Keratinocyte (primary cell): ENCODE data around the gene FICD. TPM values are rescaled to one million over a fixed set of nuclear protein-coding genes. Genes with fewer than 3 reads are reported as not detected.

ENCODE experiments used
- DNase-seq: peaks from one replicate; pipeline ENCODE4 v3.0.0-alpha.2; 2011; ENCODE audit warnings: low read depth, missing footprints, low spot score
- FAIRE-seq: peaks from 2 replicates; lab custom pipeline; 2011; peaks lifted over from hg19 to GRCh38; lab: Jason Lieb, UNC
- H2AFZ ChIP-seq: 2 replicates; pipeline ENCODE4 v1.6.0; 2012; ENCODE audit warnings: low read length, control low read depth, inconsistent platforms; ENCODE audit not compliant: control insufficient read depth
- H3K27ac ChIP-seq: 2 replicates; pipeline ENCODE4 v1.5.1; 2011; ENCODE audit warnings: low read length; ENCODE audit not compliant: control insufficient read depth, insufficient read depth
- H3K27me3 ChIP-seq: 3 replicates; pipeline ENCODE4 v1.6.0; 2011; ENCODE audit warnings: low read length; ENCODE audit not compliant: control insufficient read depth, insufficient read depth; ENCODE audit errors: extremely low read depth
- H3K36me3 ChIP-seq, 2 experiments: 2 replicates in 1 of 2; 3 replicates in 1 of 2; pipeline ENCODE4 v1.5.1; 2011; ENCODE audit warnings: low read length in 2 of 2, mild to moderate bottlenecking in 1 of 2; ENCODE audit not compliant: control insufficient read depth in 2 of 2, insufficient read depth in 2 of 2; ENCODE audit errors: extremely low read depth in 1 of 2
- H3K4me1 ChIP-seq: 3 replicates; pipeline ENCODE4 v1.5.1; 2011; ENCODE audit warnings: low read length; ENCODE audit not compliant: control insufficient read depth, insufficient read depth; ENCODE audit errors: extremely low read depth
- H3K4me2 ChIP-seq: 3 replicates; pipeline ENCODE4 v1.6.0; 2011; ENCODE audit warnings: low read depth, low read length; ENCODE audit not compliant: control insufficient read depth, insufficient read depth; ENCODE audit errors: extremely low read depth
- H3K4me3 ChIP-seq, 3 experiments: fragments of 200-600 bp in 1 of 3; sonication (generic) in 1 of 3; 2 replicates in 2 of 3; 3 replicates in 1 of 3; pipeline ENCODE4 v1.5.1; 2011 to 2016; ENCODE audit warnings: low read length in 3 of 3, mild to moderate bottlenecking in 3 of 3, control low read depth in 2 of 3, inconsistent platforms in 1 of 3, low read depth in 1 of 3, mixed read lengths in 1 of 3, mixed run types in 1 of 3, moderate library complexity in 1 of 3; ENCODE audit not compliant: control insufficient read depth in 2 of 3, insufficient read depth in 2 of 3; ENCODE audit errors: extremely low read depth in 1 of 3
- H3K79me2 ChIP-seq: 2 replicates; pipeline ENCODE4 v1.6.0; 2012; ENCODE audit warnings: low read length; ENCODE audit not compliant: control insufficient read depth, insufficient read depth
- H3K9ac ChIP-seq: 3 replicates; pipeline ENCODE4 v1.6.0; 2011; ENCODE audit warnings: low read length; ENCODE audit not compliant: control insufficient read depth, insufficient read depth; ENCODE audit errors: extremely low read depth
- H3K9me1 ChIP-seq: 3 replicates; pipeline ENCODE4 v1.6.0; 2011; ENCODE audit warnings: low read length; ENCODE audit not compliant: control insufficient read depth, insufficient read depth; ENCODE audit errors: extremely low read depth
- H3K9me3 ChIP-seq: 2 replicates; pipeline ENCODE4 v1.5.1; 2012; ENCODE audit warnings: low read depth, low read length; ENCODE audit not compliant: control insufficient read depth
- H4K20me1 ChIP-seq: 3 replicates; pipeline ENCODE4 v1.6.0; 2011; ENCODE audit warnings: low read length; ENCODE audit not compliant: control insufficient read depth, insufficient read depth; ENCODE audit errors: extremely low read depth
- CTCF ChIP-seq, 3 experiments: IDR thresholded peaks in 1 of 3; conservative IDR thresholded peaks in 1 of 3; optimal IDR thresholded peaks in 1 of 3; 2 replicates in 2 of 3; 3 replicates in 1 of 3; pipeline versions ENCODE3 to v1.5.1; 2011; ENCODE audit warnings: low read length in 3 of 3, mild to moderate bottlenecking in 3 of 3, moderate library complexity in 2 of 3, control low read depth in 1 of 3, inconsistent platforms in 1 of 3; ENCODE audit not compliant: insufficient read depth in 2 of 3; ENCODE audit errors: extremely low read depth in 1 of 3
- EZH2 ChIP-seq: IDR thresholded peaks from one replicate; pipeline ENCODE4 v1.6.1; 2012; ENCODE audit warnings: inconsistent platforms, mild to moderate bottlenecking, low read length, moderate library complexity
- dilution Hi-C: fragments of 300-500 bp; cut with MboI; formaldehyde crosslinking; loops from one replicate; pipeline ENCODE4 v1.7.0; 2020; ENCODE audit warnings: low sequenced_read_pairs; ENCODE audit not compliant: extremely low pct_ligation_motif_present
- polyA plus RNA-seq, 5 experiments: library from polyadenylated mRNA; depleted of rRNA in 3 of 5; stranded (reverse) in 3 of 5; stranded (forward) in 1 of 5; unstranded in 1 of 5; fragments of >200 nt; gene quantifications; 1 replicate in 1 of 5; 2 replicates in 3 of 5; 3 replicates in 1 of 5; pipeline versions ENCODE4 v1.2.1 to v1.2.3, GENCODE V29; 2011 to 2012; ENCODE audit warnings: missing spikeins in 2 of 5, low read depth in 1 of 5, low replicate concordance in 1 of 5

Gene FICD
- polyA plus RNA-seq, 1 donor (not counting 4 experiments of a cell fraction or from before 2014, with no cell fraction given), result 0.47 TPM

- H3K9ac ChIP-seq, result peak overlapping the region; percentile 93
- DNase-seq (no peak), FAIRE-seq (no peak)
- dilution Hi-C loops, result no loop called here
- peak overlapping the region in 1 of 3 experiments; percentile 91 for H3K4me3 ChIP-seq
- no peak overlapping the region for H2AFZ ChIP-seq
- no peaks in the 10 kb centered on the region for H3K9me3 ChIP-seq
- H3K79me2 ChIP-seq, result peaks cover 32% of the 10 kb centered on the region
- H3K27me3 ChIP-seq, result no peaks in the 10 kb centered on the region
- peak overlapping the region; percentile 97 for H3K4me2 ChIP-seq
- no peaks in the 10 kb centered on the region for H3K9me1 ChIP-seq
- TF ChIP-seq EZH2, result no peak
- TF ChIP-seq CTCF (optimal IDR thresholded peaks at IDR 0.05 in 1 of 3, IDR thresholded peaks at IDR 0.05 in 1 of 3, conservative IDR thresholded peaks at IDR 0.05 in 1 of 3; ENCODE audit: extremely low read depth in 1 of 3, insufficient read depth in 2 of 3, low read length in 3 of 3), result no peak
- H3K27ac ChIP-seq, result peak overlapping the region; percentile 82
- peaks cover 26 to 36% of the 10 kb centered on the region in 2 experiments for H3K36me3 ChIP-seq
- peaks cover 29% of the 10 kb centered on the region for H3K4me1 ChIP-seq
- H4K20me1 ChIP-seq, result no peaks in the 10 kb centered on the region
Observed at GRCh38 chr12:108563804-108564151, 48.7 kb downstream of the FICD start.

GRCh38 chr12:108564724-108565123 is 49.6 kb downstream of the FICD start:
- DNase-seq, result no peak
- Histone ChIP-seq H3K9ac (no peak overlapping the region), H3K9me3 (no peaks in the 10 kb centered on the region), H3K79me2 (peaks cover 23% of the 10 kb centered on the region), H3K4me3 (no peak overlapping the region), H3K36me3 (peaks cover 28 to 40% of the 10 kb centered on the region in 2 experiments), H3K9me1 (no peaks in the 10 kb centered on the region), H3K27me3 (no peaks in the 10 kb centered on the region), H3K4me1 (peaks cover 23% of the 10 kb centered on the region), H2AFZ (no peak overlapping the region), H3K4me2 (no peak overlapping the region), H4K20me1 (no peaks in the 10 kb centered on the region), H3K27ac (no peak overlapping the region)
- dilution Hi-C loops, result no loop called here
- FAIRE-seq, result no peak
- no peak for TF ChIP-seq EZH2
- TF ChIP-seq CTCF (optimal IDR thresholded peaks at IDR 0.05 in 1 of 3, IDR thresholded peaks at IDR 0.05 in 1 of 3, conservative IDR thresholded peaks at IDR 0.05 in 1 of 3; ENCODE audit: extremely low read depth in 1 of 3, insufficient read depth in 2 of 3, low read length in 3 of 3), result no peak
